Lower leg skin (tissue), 4 donors: Measurements from ENCODE around the gene EIF4A3. TPM values are rescaled to one million over a fixed set of nuclear protein-coding genes. Genes with fewer than 3 reads are reported as not detected.
A peak's percentile ranks its signal among the peaks of the same experiment; 100 is the strongest.

ENCODE experiments used
- DNase-seq, 2 donors: peaks; one replicate each; pipeline ENCODE4 v3.0.0-alpha.2; 2019; ENCODE audit warnings: low spot score in 2 of 2
- H3K4me3 ChIP-seq: fragments of 200-600 bp; sonication (generic); 2 replicates; pipeline ENCODE4 v1.5.1; 2017; ENCODE audit warnings: mild to moderate bottlenecking, low read depth; ENCODE audit not compliant: poor library complexity, severe bottlenecking
- CTCF ChIP-seq, 3 donors: fragments of 450-650 bp; IDR thresholded peaks; one replicate each; pipeline ENCODE4 v1.5.1; 2016; ENCODE audit warnings: antibody characterized with exemption in 3 of 3, mild to moderate bottlenecking in 3 of 3, moderate library complexity in 2 of 3
- POLR2A ChIP-seq, 2 donors: fragments of 450-650 bp; IDR thresholded peaks; one replicate each; pipeline ENCODE4 v1.6.1; 2016 to 2017; ENCODE audit warnings: antibody characterized with exemption in 2 of 2, mild to moderate bottlenecking in 1 of 2, moderate library complexity in 1 of 2
- WGBS, 2 donors: methylation state at CpG; one replicate each; pipeline ENCODE4 v1.1.5; 2018; 5-methylcytosine and 5-hydroxymethylcytosine counted together
- intact Hi-C: fragments of 100-400 bp; cut with DNase I; formaldehyde crosslinking; loops from one replicate; pipeline ENCODE4 v1.15.0; 2023; ENCODE audit warnings: low total_unique reads
- total RNA-seq, 4 donors: library from RNA; depleted of rRNA; stranded (reverse); fragments of >200 nt; gene quantifications; one replicate each; pipeline ENCODE4 v1.1.0, GENCODE V29; 2016

EIF4A3 gene
- 10 to 100 TPM; 70.3 to 87.2 (median 75.3) TPM for total RNA-seq

- DNase-seq: peak; percentile 99 to 100
- TF ChIP-seq POLR2A (IDR thresholded peaks at IDR 0.05) (no peak), CTCF (IDR thresholded peaks at IDR 0.05) (no peak)
- 1% methylated on average over 40 to 89 of the region's 90 CpGs for WGBS, 2 donors
- H3K4me3 ChIP-seq: peak within 1 kb of the TSS; percentile 96
- intact Hi-C loops: no loop called here
Measured at GRCh38 chr17:80147035-80147822, at the start of gene EIF4A3. TSS of gene EIF4A3 (minus strand) at chr17:80147128. CDS start at chr17:80146961, 167 bp downstream.

DNA sequence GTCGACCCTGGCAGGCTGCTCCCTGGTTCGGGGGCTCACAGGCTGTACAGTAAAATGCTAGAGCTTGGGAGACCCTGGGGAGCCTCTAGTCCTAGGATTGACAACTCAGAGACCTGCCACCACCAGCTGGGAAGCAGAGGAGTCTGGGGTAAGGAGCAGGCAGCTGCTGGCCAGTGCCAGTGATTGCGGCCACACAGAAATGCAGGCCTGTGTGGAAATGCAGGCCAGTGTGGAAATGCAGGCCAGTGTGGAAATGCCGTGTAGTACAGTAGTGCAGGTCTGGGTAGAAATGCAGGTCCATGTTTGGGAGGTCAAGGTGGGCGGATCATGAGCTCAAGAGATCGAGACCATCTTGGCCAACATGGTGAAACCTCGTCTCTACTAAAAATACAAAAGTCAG, 49.7 kb upstream of the EIF4A3 start:
- TF ChIP-seq POLR2A (IDR thresholded peaks at IDR 0.05) (no peak), CTCF (IDR thresholded peaks at IDR 0.05) (no peak)
- 92 to 93% methylated on average over 7 of the region's 7 CpGs for WGBS, 2 donors
- DNase-seq: no peak
- no peak overlapping the region for H3K4me3 ChIP-seq
- intact Hi-C loops: no loop called here

DNA sequence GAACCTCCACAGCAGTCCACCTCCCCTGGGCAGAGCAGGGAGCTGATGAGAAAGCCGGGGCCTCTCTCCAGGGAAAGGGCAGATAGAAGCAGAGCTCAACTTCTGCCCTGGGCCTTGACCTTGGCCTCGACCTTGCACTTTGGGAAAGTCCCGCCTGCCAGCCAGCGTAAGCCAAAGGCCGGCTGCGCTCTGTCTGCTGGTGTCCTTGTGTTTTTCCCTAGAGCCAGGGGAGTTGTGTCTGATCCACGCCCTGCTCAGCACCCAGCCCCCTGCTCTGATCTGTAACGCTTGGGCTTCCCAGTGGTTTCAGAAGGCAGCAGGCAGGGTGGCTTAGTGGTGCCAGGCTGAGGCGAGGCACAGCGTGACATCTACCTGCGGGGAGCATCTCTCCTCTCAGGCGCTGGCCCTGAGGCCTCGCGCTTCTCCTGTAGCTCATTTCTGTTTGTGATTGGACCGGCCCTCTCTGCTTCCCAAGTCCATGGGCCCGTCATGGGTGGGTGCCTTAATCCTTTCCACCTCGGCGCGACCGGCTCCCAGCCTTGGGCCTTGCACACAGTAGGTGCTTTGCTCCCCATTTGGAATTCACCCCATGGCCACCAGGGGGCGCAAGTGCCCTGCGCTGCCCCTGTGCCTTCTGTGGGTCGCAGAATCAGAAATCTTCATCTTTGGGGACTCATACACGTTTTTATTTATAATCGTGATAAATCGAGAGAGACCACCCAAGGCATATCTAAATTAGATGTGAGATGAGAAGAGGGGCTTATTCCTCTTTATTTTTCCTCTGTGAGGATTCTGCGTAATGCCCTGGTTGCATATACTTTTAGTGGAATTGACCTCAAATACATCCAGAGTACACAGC, 49.0 kb upstream of the EIF4A3 start:
- intact Hi-C loops: no loop called here
- H3K4me3 ChIP-seq: no peak overlapping the region
- 68 to 71% methylated on average over 22 to 27 of the region's 27 CpGs for WGBS, 2 donors
- DNase-seq: no peak
- TF ChIP-seq CTCF (IDR thresholded peaks at IDR 0.05): peak in 1 of 3 donors; percentile 46
- TF ChIP-seq POLR2A (IDR thresholded peaks at IDR 0.05): no peak

DNA sequence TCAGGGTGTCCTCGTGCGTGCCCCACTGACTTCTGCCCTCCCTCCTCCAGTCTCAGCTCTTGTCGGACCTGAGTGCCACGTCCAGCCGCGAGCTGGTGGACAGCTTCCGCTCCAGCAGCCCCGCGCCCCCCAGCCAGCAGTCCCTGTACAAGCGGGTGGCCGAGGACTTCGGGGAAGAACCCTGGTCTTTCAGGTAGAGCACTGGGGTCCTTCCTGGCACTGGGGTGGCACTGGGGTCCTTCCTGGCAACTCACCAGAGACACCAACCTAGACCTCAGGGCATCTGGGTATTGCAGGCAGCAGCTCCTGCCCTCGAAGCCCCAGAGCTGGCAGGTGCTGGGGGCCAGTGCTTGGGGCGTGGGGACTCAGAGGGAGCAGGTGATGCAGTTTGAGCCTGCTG, 48.2 kb upstream of the EIF4A3 start:
- intact Hi-C loops: no loop called here
- no peak for DNase-seq
- TF ChIP-seq POLR2A (IDR thresholded peaks at IDR 0.05) (no peak), CTCF (IDR thresholded peaks at IDR 0.05) (no peak)
- H3K4me3 ChIP-seq: no peak overlapping the region
- 79 to 90% methylated on average over 12 of the region's 14 CpGs for WGBS, 2 donors

GRCh38 chr17:80191865-80192661, 45.1 kb upstream of the EIF4A3 start:
- 18 to 25% methylated on average over 26 to 29 of the region's 29 CpGs for WGBS, 2 donors
- no peak overlapping the region for H3K4me3 ChIP-seq
- DNase-seq: peak in 1 of 2 donors; percentile 60
- TF ChIP-seq POLR2A (IDR thresholded peaks at IDR 0.05) (no peak), CTCF (IDR thresholded peaks at IDR 0.05) (no peak)
- intact Hi-C loops: no loop called here
